IPS DF 4.7 (cell line): ENCODE data around the gene IQCK.

Experiments used
- DNase-seq: peaks from one replicate; pipeline ENCODE4 v3.0.0-alpha.2; 2013; ENCODE audit warnings: low spot score; ENCODE audit errors: extremely low read depth

The IQCK gene

GRCh38 chr16:19883296-19883965 lies 165.4 kb downstream of the IQCK start:
- DNase-seq: no peak

- no peak for DNase-seq
These were observed 166.0 kb downstream of the IQCK start for GRCh38 chr16:19883966-19884485.

GRCh38 chr16:19884611-19885450 lies 166.8 kb downstream of the IQCK start, which contains the start of gene GPRC5B:
GPRC5B (minus strand) TSS chr16:19884848; CDS start chr16:19872845, 12,003 bp downstream.
- DNase-seq: no peak

- DNase-seq: no peak
These were observed 167.5 kb downstream of the IQCK start for GRCh38 chr16:19885451-19886072.

GRCh38 chr16:19886073-19886941 lies 168.2 kb downstream of the IQCK start:
- DNase-seq: no peak

- no peak for DNase-seq
These were observed 170.8 kb downstream of the IQCK start for GRCh38 chr16:19888834-19889233.

GRCh38 chr16:19890901-19891300 lies 172.8 kb downstream of the IQCK start:
- DNase-seq: no peak

- DNase-seq: no peak
These were observed 174.8 kb downstream of the IQCK start for GRCh38 chr16:19892902-19893301.

- DNase-seq: no peak
These were observed 176.5 kb downstream of the IQCK start for GRCh38 chr16:19894586-19894985.

GRCh38 chr16:19896951-19897350 lies 178.9 kb downstream of the IQCK start:
- no peak for DNase-seq

GRCh38 chr16:19898166-19898565 lies 180.1 kb downstream of the IQCK start:
- DNase-seq: no peak

- no peak for DNase-seq
These were observed 181.0 kb downstream of the IQCK start for GRCh38 chr16:19898924-19899604.

- DNase-seq: no peak
These were observed 181.5 kb downstream of the IQCK start for GRCh38 chr16:19899605-19899955.

- DNase-seq: no peak
These were observed 183.1 kb downstream of the IQCK start for GRCh38 chr16:19901164-19901563.

- no peak for DNase-seq
These were observed 189.3 kb downstream of the IQCK start for GRCh38 chr16:19907161-19907992.
